CD1c-positive myeloid dendritic cell (primary cell): ENCODE results near the gene GAGE12E.
"Not testable (repeated sequence)": the region's sequence is repeated elsewhere in the genome, so short reads cannot be mapped to it uniquely, and the experiment has no call there.

Experiments used
- DNase-seq: peaks from one replicate; pipeline ENCODE4 v3.0.0-alpha.2; 2016; ENCODE audit errors: extremely low spot score

GAGE12E gene, protein sequence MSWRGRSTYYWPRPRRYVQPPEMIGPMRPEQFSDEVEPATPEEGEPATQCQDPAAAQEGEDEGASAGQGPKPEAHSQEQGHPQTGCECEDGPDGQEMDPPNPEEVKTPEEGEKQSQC

DNA sequence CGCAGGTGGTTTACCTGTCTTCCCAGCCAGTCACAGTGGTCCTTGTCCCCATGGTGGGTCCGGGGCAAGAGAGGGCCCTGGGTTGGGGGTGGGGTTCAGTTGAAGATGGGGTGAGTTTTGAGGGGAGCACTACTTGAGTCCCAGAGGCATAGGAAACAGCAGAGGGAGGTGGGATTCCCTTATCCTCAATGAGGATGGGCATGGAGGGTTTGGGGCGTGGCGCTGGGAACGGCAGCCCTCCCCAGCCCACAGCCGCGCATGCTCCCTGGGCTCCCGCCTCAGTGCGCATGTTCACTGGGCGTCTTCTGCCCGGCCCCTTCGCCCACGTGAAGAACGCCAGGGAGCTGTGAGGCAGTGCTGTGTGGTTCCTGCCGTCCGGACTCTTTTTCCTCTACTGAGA, at the start of gene GAGE12E:
TSS of gene GAGE12E (plus strand) at position 301 of the 400 bp plus-strand sequence. CDS start 1,155 bp downstream, outside the sequence.
- not testable (repeated sequence) for DNase-seq

DNA sequence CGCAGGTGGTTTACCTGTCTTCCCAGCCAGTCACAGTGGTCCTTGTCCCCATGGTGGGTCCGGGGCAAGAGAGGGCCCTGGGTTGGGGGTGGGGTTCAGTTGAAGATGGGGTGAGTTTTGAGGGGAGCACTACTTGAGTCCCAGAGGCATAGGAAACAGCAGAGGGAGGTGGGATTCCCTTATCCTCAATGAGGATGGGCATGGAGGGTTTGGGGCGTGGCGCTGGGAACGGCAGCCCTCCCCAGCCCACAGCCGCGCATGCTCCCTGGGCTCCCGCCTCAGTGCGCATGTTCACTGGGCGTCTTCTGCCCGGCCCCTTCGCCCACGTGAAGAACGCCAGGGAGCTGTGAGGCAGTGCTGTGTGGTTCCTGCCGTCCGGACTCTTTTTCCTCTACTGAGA, 19.2 kb upstream of the GAGE12E start, which contains the start of gene GAGE12C:
TSS of gene GAGE12C (plus strand) at position 301 of the 400 bp plus-strand sequence. CDS start 1,155 bp downstream, outside the sequence.
- DNase-seq = not testable (repeated sequence)

DNA sequence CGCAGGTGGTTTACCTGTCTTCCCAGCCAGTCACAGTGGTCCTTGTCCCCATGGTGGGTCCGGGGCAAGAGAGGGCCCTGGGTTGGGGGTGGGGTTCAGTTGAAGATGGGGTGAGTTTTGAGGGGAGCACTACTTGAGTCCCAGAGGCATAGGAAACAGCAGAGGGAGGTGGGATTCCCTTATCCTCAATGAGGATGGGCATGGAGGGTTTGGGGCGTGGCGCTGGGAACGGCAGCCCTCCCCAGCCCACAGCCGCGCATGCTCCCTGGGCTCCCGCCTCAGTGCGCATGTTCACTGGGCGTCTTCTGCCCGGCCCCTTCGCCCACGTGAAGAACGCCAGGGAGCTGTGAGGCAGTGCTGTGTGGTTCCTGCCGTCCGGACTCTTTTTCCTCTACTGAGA, 9.7 kb upstream of the GAGE12E start, which contains the start of gene GAGE12D:
TSS of gene GAGE12D (plus strand) at position 301 of the 400 bp plus-strand sequence. CDS start 1,155 bp downstream, outside the sequence.
- not testable (repeated sequence) for DNase-seq

DNA sequence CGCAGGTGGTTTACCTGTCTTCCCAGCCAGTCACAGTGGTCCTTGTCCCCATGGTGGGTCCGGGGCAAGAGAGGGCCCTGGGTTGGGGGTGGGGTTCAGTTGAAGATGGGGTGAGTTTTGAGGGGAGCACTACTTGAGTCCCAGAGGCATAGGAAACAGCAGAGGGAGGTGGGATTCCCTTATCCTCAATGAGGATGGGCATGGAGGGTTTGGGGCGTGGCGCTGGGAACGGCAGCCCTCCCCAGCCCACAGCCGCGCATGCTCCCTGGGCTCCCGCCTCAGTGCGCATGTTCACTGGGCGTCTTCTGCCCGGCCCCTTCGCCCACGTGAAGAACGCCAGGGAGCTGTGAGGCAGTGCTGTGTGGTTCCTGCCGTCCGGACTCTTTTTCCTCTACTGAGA, 9.5 kb downstream of the GAGE12E start, which contains the start of gene GAGE12F:
TSS of gene GAGE12F (plus strand) at position 301 of the 400 bp plus-strand sequence. CDS start 1,155 bp downstream, outside the sequence.
- not testable (repeated sequence) for DNase-seq

DNA sequence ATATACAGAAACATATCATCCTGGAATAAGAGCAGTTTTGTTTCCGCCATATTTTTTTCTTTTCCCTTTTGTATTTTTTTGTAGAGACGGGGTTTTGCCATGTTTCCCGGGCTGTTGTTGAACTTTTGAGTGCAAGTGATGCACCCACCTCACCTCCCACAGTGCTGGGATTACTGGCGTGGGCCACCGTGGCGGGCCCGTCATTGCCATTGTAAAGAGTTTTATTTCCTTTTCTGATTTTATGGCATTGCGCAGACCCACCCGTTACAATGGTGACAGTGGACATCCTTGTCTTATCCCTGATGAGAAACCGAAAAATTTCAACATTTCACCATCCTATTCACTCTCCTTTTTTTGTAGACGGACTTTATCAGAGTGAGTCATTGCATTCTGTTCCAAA, 17.6 kb downstream of the GAGE12E start:
- not testable (repeated sequence) for DNase-seq

DNA sequence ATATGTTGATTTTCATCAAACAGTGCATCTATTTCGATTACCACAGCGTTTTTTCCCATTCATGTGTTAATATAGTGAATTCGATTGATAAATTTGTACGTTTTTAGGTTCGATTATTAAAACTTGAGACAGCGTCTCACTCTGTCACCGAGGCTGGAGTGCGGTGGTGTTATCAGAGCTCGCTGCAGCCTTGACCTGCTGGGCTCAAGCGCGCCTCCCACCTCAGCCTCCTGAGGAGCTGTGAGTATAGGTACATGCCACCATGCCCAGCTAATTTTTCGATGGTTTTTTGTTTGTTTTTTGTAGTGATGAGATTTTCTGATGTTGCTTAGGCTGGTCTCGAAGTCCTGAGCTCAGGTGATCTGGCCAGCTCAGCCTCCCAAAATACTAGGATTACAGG, 18.1 kb downstream of the GAGE12E start:
- DNase-seq = not testable (repeated sequence)

DNA sequence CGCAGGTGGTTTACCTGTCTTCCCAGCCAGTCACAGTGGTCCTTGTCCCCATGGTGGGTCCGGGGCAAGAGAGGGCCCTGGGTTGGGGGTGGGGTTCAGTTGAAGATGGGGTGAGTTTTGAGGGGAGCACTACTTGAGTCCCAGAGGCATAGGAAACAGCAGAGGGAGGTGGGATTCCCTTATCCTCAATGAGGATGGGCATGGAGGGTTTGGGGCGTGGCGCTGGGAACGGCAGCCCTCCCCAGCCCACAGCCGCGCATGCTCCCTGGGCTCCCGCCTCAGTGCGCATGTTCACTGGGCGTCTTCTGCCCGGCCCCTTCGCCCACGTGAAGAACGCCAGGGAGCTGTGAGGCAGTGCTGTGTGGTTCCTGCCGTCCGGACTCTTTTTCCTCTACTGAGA, 19.0 kb downstream of the GAGE12E start, which contains the start of gene GAGE12G:
TSS of gene GAGE12G (plus strand) at position 301 of the 400 bp plus-strand sequence. CDS start 1,155 bp downstream, outside the sequence.
- not testable (repeated sequence) for DNase-seq

DNA sequence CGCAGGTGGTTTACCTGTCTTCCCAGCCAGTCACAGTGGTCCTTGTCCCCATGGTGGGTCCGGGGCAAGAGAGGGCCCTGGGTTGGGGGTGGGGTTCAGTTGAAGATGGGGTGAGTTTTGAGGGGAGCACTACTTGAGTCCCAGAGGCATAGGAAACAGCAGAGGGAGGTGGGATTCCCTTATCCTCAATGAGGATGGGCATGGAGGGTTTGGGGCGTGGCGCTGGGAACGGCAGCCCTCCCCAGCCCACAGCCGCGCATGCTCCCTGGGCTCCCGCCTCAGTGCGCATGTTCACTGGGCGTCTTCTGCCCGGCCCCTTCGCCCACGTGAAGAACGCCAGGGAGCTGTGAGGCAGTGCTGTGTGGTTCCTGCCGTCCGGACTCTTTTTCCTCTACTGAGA, 28.6 kb downstream of the GAGE12E start, which contains the start of gene GAGE12H:
TSS of gene GAGE12H (plus strand) at position 301 of the 400 bp plus-strand sequence. CDS start 1,155 bp downstream, outside the sequence.
- DNase-seq = not testable (repeated sequence)

DNA sequence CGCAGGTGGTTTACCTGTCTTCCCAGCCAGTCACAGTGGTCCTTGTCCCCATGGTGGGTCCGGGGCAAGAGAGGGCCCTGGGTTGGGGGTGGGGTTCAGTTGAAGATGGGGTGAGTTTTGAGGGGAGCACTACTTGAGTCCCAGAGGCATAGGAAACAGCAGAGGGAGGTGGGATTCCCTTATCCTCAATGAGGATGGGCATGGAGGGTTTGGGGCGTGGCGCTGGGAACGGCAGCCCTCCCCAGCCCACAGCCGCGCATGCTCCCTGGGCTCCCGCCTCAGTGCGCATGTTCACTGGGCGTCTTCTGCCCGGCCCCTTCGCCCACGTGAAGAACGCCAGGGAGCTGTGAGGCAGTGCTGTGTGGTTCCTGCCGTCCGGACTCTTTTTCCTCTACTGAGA, 38.1 kb downstream of the GAGE12E start, which contains the start of gene GAGE2A:
TSS of gene GAGE2A (plus strand) at position 301 of the 400 bp plus-strand sequence. CDS start 1,155 bp downstream, outside the sequence.
- DNase-seq = not testable (repeated sequence)

DNA sequence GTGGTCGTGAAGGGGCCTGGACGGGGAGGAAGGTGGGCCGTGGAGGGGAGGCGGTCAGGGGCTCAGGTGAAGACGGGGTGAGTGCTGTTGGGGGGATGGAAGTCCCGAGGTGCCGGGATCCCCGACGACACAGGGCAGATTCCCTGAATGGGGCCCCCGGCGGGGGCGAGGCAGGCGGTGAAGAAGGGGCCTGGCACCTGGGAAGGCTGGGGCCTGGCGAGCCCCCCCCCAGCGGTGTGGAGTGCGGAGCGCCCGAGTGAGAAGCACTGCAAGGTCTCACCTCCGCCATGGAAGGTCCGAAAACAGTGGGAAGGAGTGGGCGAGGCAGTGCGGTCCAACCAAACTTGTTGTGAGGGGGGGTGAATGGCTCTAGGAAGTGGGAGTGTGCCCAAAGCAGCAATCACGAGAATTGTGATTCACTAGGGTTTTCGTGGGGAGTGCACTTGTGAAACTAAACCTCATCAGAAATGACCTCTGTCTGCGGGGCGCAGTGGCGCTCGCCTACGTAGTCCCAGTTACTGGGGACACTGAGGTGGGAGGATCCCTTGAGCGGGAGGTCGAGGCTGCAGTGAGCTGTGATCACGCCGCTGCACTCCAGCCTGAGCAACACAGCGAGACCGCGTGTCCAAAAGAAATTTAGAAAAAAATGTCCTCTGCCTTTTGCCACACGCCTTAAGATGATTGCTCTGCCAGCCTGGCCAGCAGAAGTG, 38.8 kb downstream of the GAGE12E start:
- DNase-seq = not testable (repeated sequence)

DNA sequence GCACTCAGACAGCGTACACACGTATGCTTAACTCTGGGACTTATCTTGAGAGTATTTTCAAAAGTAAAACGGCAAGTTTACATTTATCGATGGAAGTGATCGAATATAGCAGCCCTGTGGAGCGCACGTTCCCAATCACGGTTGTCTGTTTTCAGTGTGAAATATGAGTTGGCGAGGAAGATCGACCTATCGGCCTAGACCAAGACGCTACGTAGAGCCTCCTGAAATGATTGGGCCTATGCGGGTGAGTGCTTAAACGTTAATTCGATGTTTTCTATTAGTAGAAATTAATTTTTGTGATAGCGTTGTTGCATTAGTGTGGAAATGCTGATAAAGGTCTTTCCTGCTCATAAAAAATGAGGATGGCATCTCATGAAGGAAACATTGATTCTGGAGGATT, 39.4 kb downstream of the GAGE12E start:
- not testable (repeated sequence) for DNase-seq

DNA sequence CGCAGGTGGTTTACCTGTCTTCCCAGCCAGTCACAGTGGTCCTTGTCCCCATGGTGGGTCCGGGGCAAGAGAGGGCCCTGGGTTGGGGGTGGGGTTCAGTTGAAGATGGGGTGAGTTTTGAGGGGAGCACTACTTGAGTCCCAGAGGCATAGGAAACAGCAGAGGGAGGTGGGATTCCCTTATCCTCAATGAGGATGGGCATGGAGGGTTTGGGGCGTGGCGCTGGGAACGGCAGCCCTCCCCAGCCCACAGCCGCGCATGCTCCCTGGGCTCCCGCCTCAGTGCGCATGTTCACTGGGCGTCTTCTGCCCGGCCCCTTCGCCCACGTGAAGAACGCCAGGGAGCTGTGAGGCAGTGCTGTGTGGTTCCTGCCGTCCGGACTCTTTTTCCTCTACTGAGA, 47.6 kb downstream of the GAGE12E start, which contains the start of gene GAGE1:
TSS of gene GAGE1 (plus strand) at position 301 of the 400 bp plus-strand sequence. CDS start 1,155 bp downstream, outside the sequence.
- DNase-seq = not testable (repeated sequence)
